ENCODE results near the gene EHD4. TPM values are rescaled to one million over a fixed set of nuclear protein-coding genes. Genes with fewer than 3 reads are reported as not detected.
A peak's percentile ranks its signal among the peaks of the same experiment; 100 is the strongest.

Gene EHD4
- polyA plus RNA-seq, 1 donor (not counting 4 experiments of a cell fraction or from before 2014, with no cell fraction given), result 31.5 TPM

DNA sequence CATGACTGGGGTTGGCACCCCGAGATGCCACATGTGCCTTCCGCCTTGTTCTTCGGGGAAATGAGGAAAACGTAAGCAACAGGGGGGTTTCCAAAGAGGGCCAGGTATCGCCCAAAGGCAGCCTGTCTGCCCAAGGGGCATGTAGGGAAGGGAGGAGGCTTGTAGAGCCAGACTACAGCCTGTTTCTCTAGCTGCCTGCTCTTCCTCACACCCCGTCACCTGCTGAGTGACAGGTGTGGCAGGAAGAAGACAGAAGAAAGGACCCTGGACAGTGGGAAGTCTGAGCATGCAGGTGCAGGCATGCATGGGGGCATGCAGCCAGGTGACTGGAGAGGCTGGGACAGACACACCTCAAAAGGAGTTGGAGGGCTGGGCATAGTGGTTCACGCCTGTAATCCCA is 38.7 kb upstream of the EHD4 start:
- DNase-seq (ENCODE audit: low read depth, low spot score) (no peak), FAIRE-seq (no peak)
- Histone ChIP-seq H3K4me2 (ENCODE audit: control insufficient read depth, extremely low read depth, insufficient read depth, low read depth, low read length) (peak overlapping the region; percentile 62), H3K9me3 (ENCODE audit: control insufficient read depth, low read depth, low read length) (no peaks in the 10 kb centered on the region), H3K4me1 (ENCODE audit: control insufficient read depth, extremely low read depth, insufficient read depth, low read length) (peaks cover 16% of the 10 kb centered on the region), H3K36me3 (ENCODE audit: control insufficient read depth in 2 of 2, extremely low read depth in 1 of 2, insufficient read depth in 2 of 2, low read length in 2 of 2) (no peaks in the 10 kb centered on the region), H3K4me3 (ENCODE audit: control insufficient read depth in 2 of 3, extremely low read depth in 1 of 3, insufficient read depth in 2 of 3, low read depth in 1 of 3, low read length in 3 of 3) (peak overlapping the region in 1 of 3 experiments; percentile 4), H2AFZ (ENCODE audit: control insufficient read depth, low read length) (no peak overlapping the region), H3K9me1 (ENCODE audit: control insufficient read depth, extremely low read depth, insufficient read depth, low read length) (no peaks in the 10 kb centered on the region), H3K27me3 (ENCODE audit: control insufficient read depth, extremely low read depth, insufficient read depth, low read length) (no peaks in the 10 kb centered on the region), H3K9ac (ENCODE audit: control insufficient read depth, extremely low read depth, insufficient read depth, low read length) (no peak overlapping the region), H4K20me1 (ENCODE audit: control insufficient read depth, extremely low read depth, insufficient read depth, low read length) (peaks cover 3% of the 10 kb centered on the region), H3K27ac (ENCODE audit: control insufficient read depth, insufficient read depth, low read length) (no peak overlapping the region), H3K79me2 (ENCODE audit: control insufficient read depth, insufficient read depth, low read length) (no peaks in the 10 kb centered on the region)
- dilution Hi-C loops (cut with MboI; ENCODE audit: extremely low pct_ligation_motif_present, low sequenced_read_pairs), result no loop called here
- TF ChIP-seq EZH2 (IDR thresholded peaks at IDR 0.05; ENCODE audit: low read length), result no peak
- TF ChIP-seq, protein P1, sequence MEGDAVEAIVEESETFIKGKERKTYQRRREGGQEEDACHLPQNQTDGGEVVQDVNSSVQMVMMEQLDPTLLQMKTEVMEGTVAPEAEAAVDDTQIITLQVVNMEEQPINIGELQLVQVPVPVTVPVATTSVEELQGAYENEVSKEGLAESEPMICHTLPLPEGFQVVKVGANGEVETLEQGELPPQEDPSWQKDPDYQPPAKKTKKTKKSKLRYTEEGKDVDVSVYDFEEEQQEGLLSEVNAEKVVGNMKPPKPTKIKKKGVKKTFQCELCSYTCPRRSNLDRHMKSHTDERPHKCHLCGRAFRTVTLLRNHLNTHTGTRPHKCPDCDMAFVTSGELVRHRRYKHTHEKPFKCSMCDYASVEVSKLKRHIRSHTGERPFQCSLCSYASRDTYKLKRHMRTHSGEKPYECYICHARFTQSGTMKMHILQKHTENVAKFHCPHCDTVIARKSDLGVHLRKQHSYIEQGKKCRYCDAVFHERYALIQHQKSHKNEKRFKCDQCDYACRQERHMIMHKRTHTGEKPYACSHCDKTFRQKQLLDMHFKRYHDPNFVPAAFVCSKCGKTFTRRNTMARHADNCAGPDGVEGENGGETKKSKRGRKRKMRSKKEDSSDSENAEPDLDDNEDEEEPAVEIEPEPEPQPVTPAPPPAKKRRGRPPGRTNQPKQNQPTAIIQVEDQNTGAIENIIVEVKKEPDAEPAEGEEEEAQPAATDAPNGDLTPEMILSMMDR (optimal IDR thresholded peaks at IDR 0.05 in 1 of 3, IDR thresholded peaks at IDR 0.05 in 1 of 3, conservative IDR thresholded peaks at IDR 0.05 in 1 of 3; ENCODE audit: extremely low read depth in 1 of 3, insufficient read depth in 2 of 3, low read length in 3 of 3), result no peak

DNA sequence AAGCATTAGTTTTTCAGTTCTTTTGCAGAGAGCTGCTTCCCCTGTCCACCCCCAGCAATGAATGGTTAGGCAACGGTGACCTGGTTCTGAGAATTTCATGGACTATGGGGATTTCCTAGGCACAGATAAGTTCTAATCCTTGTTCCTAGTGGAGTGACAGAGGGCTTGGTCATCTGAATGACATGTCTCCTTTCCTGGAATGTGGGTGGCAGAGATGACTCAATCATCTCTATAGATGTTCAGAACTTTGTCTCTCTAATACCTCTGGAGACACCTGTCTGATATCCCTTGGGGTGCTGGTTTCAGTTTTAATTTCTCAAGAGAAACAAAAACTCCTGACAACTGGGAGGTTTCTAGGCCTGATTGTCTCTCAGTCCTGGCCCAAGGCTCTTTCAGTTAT is 38.1 kb upstream of the EHD4 start:
- H3K4me1 ChIP-seq (ENCODE audit: control insufficient read depth, extremely low read depth, insufficient read depth, low read length), result peaks cover 16% of the 10 kb centered on the region
- no peaks in the 10 kb centered on the region for H3K27me3 ChIP-seq (ENCODE audit: control insufficient read depth, extremely low read depth, insufficient read depth, low read length)
- dilution Hi-C loops (cut with MboI; ENCODE audit: extremely low pct_ligation_motif_present, low sequenced_read_pairs), result no loop called here
- no peaks in the 10 kb centered on the region for H3K9me3 ChIP-seq (ENCODE audit: control insufficient read depth, low read depth, low read length)
- peaks cover 3% of the 10 kb centered on the region for H4K20me1 ChIP-seq (ENCODE audit: control insufficient read depth, extremely low read depth, insufficient read depth, low read length)
- H3K4me2 ChIP-seq (ENCODE audit: control insufficient read depth, extremely low read depth, insufficient read depth, low read depth, low read length), result peak overlapping the region; percentile 62
- peak overlapping the region in 1 of 3 experiments; percentile 4 for H3K4me3 ChIP-seq (ENCODE audit: control insufficient read depth in 2 of 3, extremely low read depth in 1 of 3, insufficient read depth in 2 of 3, low read depth in 1 of 3, low read length in 3 of 3)
- H3K79me2 ChIP-seq (ENCODE audit: control insufficient read depth, insufficient read depth, low read length), result no peaks in the 10 kb centered on the region
- DNase-seq (ENCODE audit: low read depth, low spot score), result no peak
- no peaks in the 10 kb centered on the region for H3K36me3 ChIP-seq (ENCODE audit: control insufficient read depth in 2 of 2, extremely low read depth in 1 of 2, insufficient read depth in 2 of 2, low read length in 2 of 2)
- no peak overlapping the region for H2AFZ ChIP-seq (ENCODE audit: control insufficient read depth, low read length)
- TF ChIP-seq EZH2 (IDR thresholded peaks at IDR 0.05; ENCODE audit: low read length), result no peak
- TF ChIP-seq, protein P1 (optimal IDR thresholded peaks at IDR 0.05 in 1 of 3, IDR thresholded peaks at IDR 0.05 in 1 of 3, conservative IDR thresholded peaks at IDR 0.05 in 1 of 3; ENCODE audit: extremely low read depth in 1 of 3, insufficient read depth in 2 of 3, low read length in 3 of 3), result no peak
- peak; percentile 61 for FAIRE-seq
- H3K9ac ChIP-seq (ENCODE audit: control insufficient read depth, extremely low read depth, insufficient read depth, low read length), result no peak overlapping the region
- H3K9me1 ChIP-seq (ENCODE audit: control insufficient read depth, extremely low read depth, insufficient read depth, low read length), result no peaks in the 10 kb centered on the region
- no peak overlapping the region for H3K27ac ChIP-seq (ENCODE audit: control insufficient read depth, insufficient read depth, low read length)
